HL-60 (cell line): ENCODE measurements around the gene PTPRN2.

Experiments
- DNase-seq, 2 experiments: peaks; one replicate each; pipeline ENCODE4 v3.0.0-alpha.2; 2010 to 2020; ENCODE audit warnings: low read depth in 1 of 2, low spot score in 1 of 2
- H3K27ac ChIP-seq: fragments of 250-450 bp; sonication (Bioruptor Pico); replicated peaks from 2 replicates; pipeline ENCODE4 v1.5.1; 2020; ENCODE audit warnings: mild to moderate bottlenecking, moderate library complexity
- H3K27me3 ChIP-seq: fragments of 250-450 bp; sonication (Bioruptor Pico); 2 replicates; pipeline ENCODE4 v1.5.1; 2021; ENCODE audit warnings: mild to moderate bottlenecking, moderate library complexity; ENCODE audit not compliant: insufficient read depth, poor library complexity, severe bottlenecking
- H3K4me3 ChIP-seq: replicated peaks from 2 replicates; pipeline ENCODE4 v1.5.1; 2011; ENCODE audit warnings: mild to moderate bottlenecking, control low read depth, low read length; ENCODE audit not compliant: insufficient read depth
- CTCF ChIP-seq: IDR thresholded peaks from one replicate; pipeline ENCODE4 v1.5.1; 2011; ENCODE audit warnings: low read length, control low read depth, inconsistent platforms; ENCODE audit not compliant: insufficient read depth
- GABPA ChIP-seq: IDR thresholded peaks from 2 replicates; pipeline ENCODE4 v1.6.1; 2012; ENCODE audit warnings: low read depth
- POLR2AphosphoS5 ChIP-seq: IDR thresholded peaks from 2 replicates; pipeline ENCODE4 v1.6.1; 2012; ENCODE audit warnings: low read depth
- REST ChIP-seq: IDR thresholded peaks from 2 replicates; pipeline ENCODE4 v1.6.1; 2012; ENCODE audit warnings: low read depth; ENCODE audit not compliant: insufficient replicate concordance
- SPI1 ChIP-seq: IDR thresholded peaks from 2 replicates; pipeline ENCODE4 v1.6.1; 2012; ENCODE audit warnings: low read depth, mild to moderate bottlenecking, borderline replicate concordance

PTPRN2 gene

GRCh38 chr7:158111906-158112570, 475.6 kb downstream of the PTPRN2 start:
- no peak for DNase-seq
- no peaks in the 10 kb centered on the region for H3K27me3 ChIP-seq
- H3K4me3 ChIP-seq = no peak overlapping the region
- no peak overlapping the region for H3K27ac ChIP-seq
- TF ChIP-seq SPI1 (no peak), CTCF (no peak), REST (no peak), POLR2AphosphoS5 (no peak), GABPA (no peak)

GRCh38 chr7:158111049-158111751, 476.4 kb downstream of the PTPRN2 start:
- TF ChIP-seq CTCF (no peak), SPI1 (no peak), POLR2AphosphoS5 (no peak), REST (no peak), GABPA (no peak)
- Histone ChIP-seq H3K27ac (no peak overlapping the region), H3K27me3 (no peaks in the 10 kb centered on the region), H3K4me3 (no peak overlapping the region)
- DNase-seq = no peak

GRCh38 chr7:158110661-158111048, 477.0 kb downstream of the PTPRN2 start:
- no peak for TF ChIP-seq GABPA
- no peak for TF ChIP-seq REST
- TF ChIP-seq POLR2AphosphoS5 = no peak
- DNase-seq = no peak
- Histone ChIP-seq H3K27me3 (no peaks in the 10 kb centered on the region), H3K4me3 (no peak overlapping the region), H3K27ac (no peak overlapping the region)
